Measurements from ENCODE around the gene NAV3.

GRCh38 chr12:77808534-77808933 lies 22.2 kb upstream of the NAV3 start:
- no peak for TF ChIP-seq POLR2A (IDR thresholded peaks at IDR 0.05; ENCODE audit: low read depth, low read length)
- TF ChIP-seq TAF1 (IDR thresholded peaks at IDR 0.05; ENCODE audit: low read depth, low read length), result no peak
- TF ChIP-seq POLR2AphosphoS5 (IDR thresholded peaks at IDR 0.05; ENCODE audit: low read depth, low read length), result no peak
- no peak for TF ChIP-seq SPI1 (IDR thresholded peaks at IDR 0.05; ENCODE audit: low read depth, low read length)
